SH-SY5Y (cell line): ENCODE measurements around the gene RBFOX2.

Experiments used
- GATA2 ChIP-seq: IDR thresholded peaks from 2 replicates; pipeline ENCODE4 v1.6.1; 2011; ENCODE audit warnings: mild to moderate bottlenecking, low read depth, low read length
- GATA3 ChIP-seq: IDR thresholded peaks from 2 replicates; pipeline ENCODE4 v1.6.1; 2011; ENCODE audit warnings: low read depth, mild to moderate bottlenecking, low read length, moderate library complexity

GRCh38 chr22:36010882-36011281, 17.7 kb downstream of the RBFOX2 start:
- peak; percentile 71 for TF ChIP-seq GATA2
- TF ChIP-seq GATA3 = no peak
